HepG2 (cell line): ENCODE results near the gene SEMA3B. TPM values are rescaled to one million over a fixed set of nuclear protein-coding genes. Genes with fewer than 3 reads are reported as not detected.

Experiments used
- ATF2 ChIP-seq: sonication (generic); formaldehyde crosslinking; IDR thresholded peaks from 2 replicates; pipeline ENCODE4 v1.4.0; 2020; ENCODE audit warnings: missing genetic modification reagents
- BCLAF1 ChIP-seq: fragments of 450-650 bp; IDR thresholded peaks from 2 replicates; pipeline ENCODE4 v1.6.1; 2017; ENCODE audit warnings: mild to moderate bottlenecking
- ETV5 ChIP-seq: IDR thresholded peaks from 2 replicates; pipeline ENCODE4 v1.6.1; 2018; ENCODE audit warnings: missing biosample characterization, missing genetic modification reagents, inconsistent platforms, borderline replicate concordance
- FOXA3 ChIP-seq: IDR thresholded peaks from 2 replicates; pipeline ENCODE4 v1.6.1; 2016; ENCODE audit warnings: missing genetic modification reagents, missing compliant biosample characterization
- IKZF4 ChIP-seq: sonication (generic); formaldehyde crosslinking; IDR thresholded peaks from 2 replicates; pipeline ENCODE4 v1.5.1; 2020; ENCODE audit warnings: borderline replicate concordance, mild to moderate bottlenecking, low read depth, missing genetic modification reagents; ENCODE audit errors: not compliant biosample characterization
- MIER3 ChIP-seq: IDR thresholded peaks from 2 replicates; pipeline ENCODE4 v1.6.1; 2016; ENCODE audit warnings: missing compliant biosample characterization, borderline replicate concordance
- PHF20 ChIP-seq: sonication (generic); formaldehyde crosslinking; IDR thresholded peaks from 2 replicates; pipeline ENCODE4 v1.5.0; 2020; ENCODE audit warnings: mild to moderate bottlenecking, missing genetic modification reagents
- PHF21A ChIP-seq: sonication (generic); formaldehyde crosslinking; IDR thresholded peaks from 2 replicates; pipeline ENCODE4 v1.5.0; 2020; ENCODE audit warnings: mild to moderate bottlenecking, missing genetic modification reagents
- RFX1 ChIP-seq: fragments of 450-650 bp; IDR thresholded peaks from 2 replicates; pipeline ENCODE4 v1.6.1; 2017
- SRSF4 ChIP-seq: fragments of 200-400 bp; formaldehyde crosslinking; IDR thresholded peaks from one replicate; pipeline ENCODE4 v1.6.1; 2018; ENCODE audit warnings: mild to moderate bottlenecking, low read depth, low read length, moderate library complexity; ENCODE audit not compliant: poor library complexity, severe bottlenecking
- TBX3 ChIP-seq: fragments of 450-650 bp; IDR thresholded peaks from 2 replicates; pipeline ENCODE4 v1.6.1; 2017; ENCODE audit warnings: antibody characterized with exemption, mild to moderate bottlenecking, inconsistent platforms, borderline replicate concordance
- ZMAT5 ChIP-seq: sonication (generic); formaldehyde crosslinking; IDR thresholded peaks from 2 replicates; pipeline ENCODE4 v1.5.0; 2020; ENCODE audit warnings: mild to moderate bottlenecking, low read depth, missing genetic modification reagents, borderline replicate concordance
- ZNF253 ChIP-seq: sonication (generic); formaldehyde crosslinking; IDR thresholded peaks from 2 replicates; pipeline ENCODE4 v1.8.0; 2022; ENCODE audit warnings: mild to moderate bottlenecking, missing genetic modification reagents, borderline replicate concordance
- ZNF484 ChIP-seq: sonication (generic); formaldehyde crosslinking; IDR thresholded peaks from 2 replicates; pipeline ENCODE4 v1.5.1; 2020; ENCODE audit warnings: mild to moderate bottlenecking, low read depth, missing genetic modification reagents, borderline replicate concordance
- ZNF709 ChIP-seq: sonication (generic); formaldehyde crosslinking; IDR thresholded peaks from 2 replicates; pipeline ENCODE4 v1.5.0; 2020; ENCODE audit warnings: mild to moderate bottlenecking, missing genetic modification reagents
- ZNF746 ChIP-seq: sonication (generic); formaldehyde crosslinking; IDR thresholded peaks from 2 replicates; pipeline ENCODE4 v1.8.0; 2022; ENCODE audit warnings: mild to moderate bottlenecking, missing genetic modification reagents
- ZNF772 ChIP-seq: sonication (generic); formaldehyde crosslinking; IDR thresholded peaks from 2 replicates; pipeline ENCODE4 v1.5.0; 2020; ENCODE audit warnings: mild to moderate bottlenecking, missing genetic modification reagents
- ZSCAN21 ChIP-seq: sonication (generic); formaldehyde crosslinking; IDR thresholded peaks from 2 replicates; pipeline ENCODE4 v1.8.0; 2022; ENCODE audit warnings: mild to moderate bottlenecking, missing genetic modification reagents, moderate library complexity, borderline replicate concordance
- polyA plus RNA-seq, 8 experiments: library from polyadenylated mRNA; depleted of rRNA in 3 of 8; stranded (reverse) in 7 of 8; unstranded in 1 of 8; fragments of >200 nt; fragmentation: Illumina TruSeq in 4 of 8; extraction: Trizol in 4 of 8; gene quantifications; 2 replicates each; pipeline versions ENCODE4 v1.2.1 to v1.2.3, GENCODE V29; 2011 to 2016; ENCODE audit warnings: low read depth in 4 of 8, missing spikeins in 1 of 8, mixed read lengths in 1 of 8; ENCODE audit not compliant: insufficient read depth in 1 of 8
- total RNA-seq, 5 experiments: library from RNA; depleted of rRNA; stranded (reverse); fragments of >200 nt; fragmentation: Illumina TruSeq; extraction: Trizol; gene quantifications; 2 replicates each; pipeline ENCODE4 v1.2.3, GENCODE V29; 2016; ENCODE audit warnings: low read depth in 1 of 5
- TF ChIP-seq, protein P1 (sequence below): sonication (generic); formaldehyde crosslinking; IDR thresholded peaks from 2 replicates; pipeline ENCODE4 v1.8.1; 2023; ENCODE audit warnings: missing genetic modification reagents, mild to moderate bottlenecking, borderline replicate concordance
- TF ChIP-seq, protein P2 (sequence below): sonication (generic); formaldehyde crosslinking; conservative IDR thresholded peaks from 2 replicates; pipeline ENCODE4 v1.8.0; 2022; ENCODE audit warnings: missing genetic modification reagents
- TF ChIP-seq, protein P3 (sequence below): sonication (generic); formaldehyde crosslinking; IDR thresholded peaks from 2 replicates; pipeline ENCODE4 v1.8.0; 2023; ENCODE audit warnings: mild to moderate bottlenecking, missing genetic modification reagents

SEMA3B gene
- total and polyA plus RNA-seq, 2 of the 13 experiments (the other 11 are each of a cell fraction or from before 2014, with no cell fraction given): 93.2 to 158 TPM

DNA sequence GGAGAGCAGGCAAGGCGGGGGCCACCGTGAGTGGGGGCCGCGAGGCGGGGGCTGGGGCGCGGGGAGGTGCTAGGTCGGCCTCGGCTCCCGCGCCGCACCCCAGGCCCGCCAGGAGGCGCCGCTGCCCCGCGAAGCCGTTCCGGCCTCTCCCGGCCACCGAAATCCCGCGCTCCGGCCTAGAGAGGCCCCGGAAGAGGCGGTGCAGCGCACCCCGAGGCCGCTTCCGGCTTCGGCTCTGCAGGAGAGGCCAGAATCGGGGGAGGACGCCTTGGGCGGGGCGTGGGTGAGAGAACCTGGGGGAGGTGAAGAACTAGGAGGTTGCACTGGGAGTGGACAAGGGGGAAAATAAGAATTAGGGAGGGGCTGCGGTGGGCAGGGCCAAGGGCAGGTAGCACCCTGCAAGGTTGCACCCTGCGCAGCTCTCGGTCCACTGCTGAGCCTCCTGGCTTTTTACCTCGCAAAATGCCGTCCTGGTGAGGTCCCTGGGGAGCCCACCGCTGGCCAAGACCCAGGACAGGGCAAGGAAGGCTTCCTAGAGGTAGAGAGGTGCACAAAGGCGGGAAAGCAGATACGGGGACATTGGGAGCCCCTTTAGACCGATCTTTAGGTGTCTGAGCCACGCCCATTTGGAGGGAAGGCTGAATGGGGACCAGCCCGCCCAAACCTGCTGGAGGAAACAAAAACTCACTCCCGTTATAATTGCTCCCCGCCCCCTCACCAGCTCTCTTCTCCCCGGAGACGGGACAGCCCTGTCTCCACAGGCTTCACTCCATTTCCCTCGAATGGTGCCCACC is 41.4 kb upstream of the SEMA3B start (continued):
- TF ChIP-seq TBX3 (no peak), PHF21A (peak; percentile 74), SRSF4 (no peak), IKZF4 (no peak), ZNF484 (CRISPR knock-in tag) (no peak), ZNF772 (CRISPR knock-in tag) (peak; percentile 88), ETV5 (peak; percentile 94), ZSCAN21 (CRISPR knock-in tag) (peak; percentile 64; the same call in 1 of the 2 replicates), ZMAT5 (CRISPR knock-in tag) (no peak), ATF2 (CRISPR knock-in tag) (peak; percentile 83; the same call in 1 of the 2 replicates), FOXA3 (CRISPR knock-in tag) (peak; percentile 45), MIER3 (CRISPR knock-in tag) (no peak), ZNF709 (CRISPR knock-in tag) (no peak), RFX1 (no peak), ZNF253 (CRISPR knock-in tag) (no peak), BCLAF1 (no peak), PHF20 (CRISPR knock-in tag) (peak; percentile 94), ZNF746 (peak; percentile 76; the same call in 1 of the 2 replicates)
- TF ChIP-seq, protein P1, sequence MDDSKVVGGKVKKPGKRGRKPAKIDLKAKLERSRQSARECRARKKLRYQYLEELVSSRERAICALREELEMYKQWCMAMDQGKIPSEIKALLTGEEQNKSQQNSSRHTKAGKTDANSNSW (CRISPR knock-in tag): no peak
- TF ChIP-seq, protein P2, sequence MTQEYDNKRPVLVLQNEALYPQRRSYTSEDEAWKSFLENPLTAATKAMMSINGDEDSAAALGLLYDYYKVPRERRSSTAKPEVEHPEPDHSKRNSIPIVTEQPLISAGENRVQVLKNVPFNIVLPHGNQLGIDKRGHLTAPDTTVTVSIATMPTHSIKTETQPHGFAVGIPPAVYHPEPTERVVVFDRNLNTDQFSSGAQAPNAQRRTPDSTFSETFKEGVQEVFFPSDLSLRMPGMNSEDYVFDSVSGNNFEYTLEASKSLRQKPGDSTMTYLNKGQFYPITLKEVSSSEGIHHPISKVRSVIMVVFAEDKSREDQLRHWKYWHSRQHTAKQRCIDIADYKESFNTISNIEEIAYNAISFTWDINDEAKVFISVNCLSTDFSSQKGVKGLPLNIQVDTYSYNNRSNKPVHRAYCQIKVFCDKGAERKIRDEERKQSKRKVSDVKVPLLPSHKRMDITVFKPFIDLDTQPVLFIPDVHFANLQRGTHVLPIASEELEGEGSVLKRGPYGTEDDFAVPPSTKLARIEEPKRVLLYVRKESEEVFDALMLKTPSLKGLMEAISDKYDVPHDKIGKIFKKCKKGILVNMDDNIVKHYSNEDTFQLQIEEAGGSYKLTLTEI (CRISPR knock-in tag): no peak
- TF ChIP-seq, protein P3, sequence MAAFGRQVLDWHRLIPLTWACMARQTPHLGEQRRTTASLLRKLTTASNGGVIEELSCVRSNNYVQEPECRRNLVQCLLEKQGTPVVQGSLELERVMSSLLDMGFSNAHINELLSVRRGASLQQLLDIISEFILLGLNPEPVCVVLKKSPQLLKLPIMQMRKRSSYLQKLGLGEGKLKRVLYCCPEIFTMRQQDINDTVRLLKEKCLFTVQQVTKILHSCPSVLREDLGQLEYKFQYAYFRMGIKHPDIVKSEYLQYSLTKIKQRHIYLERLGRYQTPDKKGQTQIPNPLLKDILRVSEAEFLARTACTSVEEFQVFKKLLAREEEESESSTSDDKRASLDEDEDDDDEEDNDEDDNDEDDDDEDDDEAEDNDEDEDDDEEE: 0 out of 2 replicates have a peak, but pooled peaks have one; percentile 26
